HG03103 (cell line): ENCODE measurements around the gene XRCC5.

Experiments used
- ATAC-seq: cut with Tn5 transposase; IDR thresholded peaks from one replicate; pipeline ENCODE4 v1.9.1; 2021; ENCODE audit warnings: low read depth; ENCODE audit not compliant: unreplicated experiment

XRCC5 gene

DNA sequence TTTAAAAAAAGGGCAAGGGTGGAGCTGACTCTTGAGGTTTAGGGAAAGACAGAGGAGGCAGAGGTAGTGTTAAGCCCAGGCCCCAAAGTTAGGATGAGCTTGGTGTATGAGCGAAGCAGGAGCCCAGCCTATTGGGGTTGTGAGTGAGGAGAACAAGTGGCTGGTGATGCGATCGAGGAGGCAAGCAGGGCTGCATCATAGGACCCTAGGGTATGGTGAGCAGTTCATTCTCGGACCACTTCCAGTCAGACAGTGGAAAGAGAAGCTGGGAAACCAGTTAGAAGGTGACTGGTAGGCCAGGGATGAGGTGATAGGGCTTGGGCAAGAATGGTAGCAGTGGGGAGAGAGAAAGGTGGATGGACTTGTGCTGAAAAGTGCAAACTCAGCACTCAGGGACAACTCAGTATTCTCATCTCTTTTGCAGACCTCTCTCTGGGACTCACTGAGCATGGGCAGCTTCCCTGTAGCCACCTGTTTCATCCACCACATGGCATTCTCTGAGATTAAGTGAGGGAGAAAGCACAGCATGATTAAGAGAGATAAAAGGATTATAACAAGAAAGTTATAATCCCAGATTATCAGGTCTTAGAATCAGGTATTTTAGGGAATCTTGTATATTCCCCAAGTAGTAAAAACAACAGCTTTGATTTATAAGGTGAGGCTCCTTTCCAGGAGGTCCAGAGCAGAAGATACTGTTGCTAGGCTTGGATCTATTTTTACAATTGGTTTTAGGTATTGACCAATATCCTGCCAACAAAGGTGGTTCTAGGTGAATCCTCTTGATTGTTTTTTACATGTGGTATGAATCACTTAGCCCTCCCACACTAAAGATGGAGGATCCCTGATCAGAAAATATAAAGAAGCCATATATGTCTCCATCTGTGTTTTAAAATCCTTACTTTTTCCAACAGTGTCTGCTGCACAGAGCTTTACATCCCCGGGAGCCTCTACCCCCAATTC is 38.3 kb downstream of the XRCC5 start:
- ATAC-seq = no peak

DNA sequence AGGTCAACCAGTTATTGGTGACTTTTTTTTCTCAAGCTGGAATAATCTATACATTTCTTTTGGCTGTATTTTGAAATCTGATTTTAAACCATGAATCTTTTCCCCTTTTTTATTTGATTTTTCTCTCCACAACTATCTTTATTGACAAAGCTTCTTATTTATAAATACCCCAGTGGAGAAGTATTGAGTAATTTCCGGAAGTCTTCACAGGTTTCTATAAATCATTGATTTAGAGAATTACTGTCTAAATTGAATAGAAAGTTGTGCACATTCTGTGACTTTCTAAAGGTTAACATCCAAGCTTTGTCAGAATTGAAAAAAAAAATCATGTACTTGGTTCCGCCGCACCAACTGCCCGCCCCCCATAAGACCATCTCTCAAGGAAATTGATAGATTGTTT is 39.8 kb downstream of the XRCC5 start:
- no peak for ATAC-seq

DNA sequence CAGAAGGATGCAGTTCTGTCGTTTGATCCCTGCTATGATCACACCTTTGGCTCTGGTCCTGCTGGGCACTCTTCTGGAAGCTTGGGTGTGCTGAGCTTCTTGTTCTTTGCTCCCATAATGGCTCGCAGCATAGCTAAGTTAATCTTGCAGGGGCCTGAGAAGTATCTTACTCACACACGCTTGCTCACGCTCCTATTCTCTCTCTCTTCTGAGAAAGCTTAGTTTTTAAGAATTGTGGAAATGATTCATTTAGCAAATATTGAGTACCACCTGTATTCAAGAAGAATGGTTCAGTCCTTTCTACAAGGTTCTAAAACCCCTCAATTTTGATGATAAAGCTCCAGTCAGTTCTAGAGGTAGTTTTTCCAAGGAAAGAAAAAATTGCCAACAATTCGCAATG is 40.6 kb downstream of the XRCC5 start:
- ATAC-seq = no peak

DNA sequence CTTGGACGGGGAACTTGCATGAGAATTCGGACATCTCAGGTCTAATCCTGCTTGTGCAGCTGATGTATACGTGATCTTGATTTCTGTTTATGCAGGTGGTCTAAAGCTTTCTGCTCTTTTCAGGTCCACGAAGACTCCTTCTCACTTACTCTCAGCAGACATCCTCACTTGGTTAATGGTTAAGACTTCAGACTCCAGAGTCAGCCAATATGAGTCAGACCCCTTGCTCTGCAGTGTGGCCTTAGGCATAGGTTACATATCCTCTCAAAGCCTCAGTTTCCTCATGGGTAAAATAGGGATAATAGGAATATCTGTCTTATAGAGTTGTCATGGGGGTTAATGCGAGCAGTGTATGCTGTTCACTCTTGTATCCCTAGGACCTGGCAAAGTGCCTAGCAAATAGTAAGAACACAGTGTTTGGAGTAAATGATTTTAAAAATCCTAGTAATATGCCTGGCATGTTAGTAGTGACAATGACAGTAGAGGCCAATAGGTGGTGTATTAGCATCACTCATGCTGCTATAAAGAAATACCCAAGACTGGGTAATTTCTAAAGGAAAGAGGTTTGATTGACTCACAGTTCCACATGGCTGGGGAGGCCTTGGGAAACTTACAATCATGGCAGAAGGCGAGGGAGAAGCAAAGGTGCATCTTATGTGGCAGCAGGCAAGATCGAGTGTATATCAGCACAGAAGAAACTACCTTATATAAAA is 42.3 kb downstream of the XRCC5 start:
- no peak for ATAC-seq

DNA sequence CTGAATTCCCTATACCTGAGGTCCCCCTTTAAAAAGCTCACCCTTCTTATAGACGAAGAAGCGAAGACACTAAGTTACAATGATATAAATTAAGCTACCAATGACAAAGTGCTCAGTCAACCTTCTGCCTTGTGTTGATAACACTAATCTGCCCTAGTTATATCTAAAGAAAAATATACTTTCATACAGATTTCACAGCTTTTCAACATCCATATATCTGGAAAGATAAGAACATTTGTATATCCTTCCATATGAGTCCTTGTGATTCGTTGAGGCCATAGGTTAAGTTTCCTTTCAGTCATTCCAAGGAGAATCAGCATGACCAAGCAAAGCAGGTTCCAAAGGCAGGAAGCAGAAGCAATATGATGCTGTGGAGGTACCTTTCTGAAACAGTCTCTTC is 46.8 kb downstream of the XRCC5 start:
- ATAC-seq = no peak

DNA sequence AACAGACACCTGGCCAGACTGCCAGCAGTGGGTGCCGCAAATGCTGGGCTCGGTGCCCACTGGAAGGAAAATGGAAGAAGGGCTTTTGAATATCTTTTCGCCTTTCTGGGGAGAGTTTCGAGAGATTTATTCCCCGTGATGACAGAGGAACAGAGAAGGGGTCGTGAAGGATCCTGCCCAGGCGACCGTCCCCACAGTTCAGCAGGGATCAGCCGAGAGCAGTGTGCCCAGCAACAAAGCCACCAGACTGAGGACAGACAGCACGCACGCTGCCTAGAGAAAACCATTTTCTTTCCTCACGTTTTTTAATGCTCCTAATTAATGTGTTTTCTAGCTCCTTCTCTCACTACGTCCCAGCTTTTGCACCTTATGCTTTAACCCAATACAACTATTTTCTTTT is 47.7 kb downstream of the XRCC5 start:
- no peak for ATAC-seq

DNA sequence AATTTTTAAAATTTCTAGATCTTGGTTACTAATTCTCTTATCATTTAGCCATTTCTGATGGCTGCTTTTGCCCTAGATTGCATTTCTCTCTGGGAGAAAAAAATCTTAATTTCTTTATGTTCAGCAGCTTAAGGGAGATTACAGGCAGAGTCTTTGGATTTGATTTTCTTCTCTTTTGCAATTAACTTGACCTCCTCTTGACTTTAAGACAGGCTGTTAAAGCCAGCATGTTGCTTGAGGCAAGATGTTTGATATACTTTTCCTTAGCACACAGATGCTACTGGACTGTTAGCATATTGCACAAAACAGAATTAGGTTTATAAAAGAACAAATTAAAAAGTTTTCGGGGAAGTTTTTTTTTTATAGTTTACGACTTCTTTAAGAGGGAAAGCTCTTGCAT is 50.0 kb downstream of the XRCC5 start:
- no peak for ATAC-seq

DNA sequence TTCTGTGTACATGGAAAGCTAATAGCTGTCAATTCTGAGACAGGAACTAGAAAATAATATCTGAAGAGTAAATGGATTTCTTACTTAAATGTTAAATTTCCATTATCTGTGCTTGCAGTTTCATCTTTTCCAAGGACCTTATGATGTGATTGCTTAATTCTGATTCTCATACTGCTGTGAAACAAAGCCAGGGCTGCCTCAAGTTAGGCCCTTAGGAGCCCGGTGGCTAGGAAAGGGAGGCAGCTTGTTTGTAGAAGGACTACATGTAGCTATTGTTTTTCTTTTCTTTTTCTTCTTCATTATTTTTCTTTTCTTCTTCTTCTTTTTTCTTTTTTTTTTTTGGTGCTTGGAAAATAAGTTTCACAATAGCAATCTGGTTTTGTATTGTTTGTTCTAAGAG is 50.5 kb downstream of the XRCC5 start:
- ATAC-seq = no peak

DNA sequence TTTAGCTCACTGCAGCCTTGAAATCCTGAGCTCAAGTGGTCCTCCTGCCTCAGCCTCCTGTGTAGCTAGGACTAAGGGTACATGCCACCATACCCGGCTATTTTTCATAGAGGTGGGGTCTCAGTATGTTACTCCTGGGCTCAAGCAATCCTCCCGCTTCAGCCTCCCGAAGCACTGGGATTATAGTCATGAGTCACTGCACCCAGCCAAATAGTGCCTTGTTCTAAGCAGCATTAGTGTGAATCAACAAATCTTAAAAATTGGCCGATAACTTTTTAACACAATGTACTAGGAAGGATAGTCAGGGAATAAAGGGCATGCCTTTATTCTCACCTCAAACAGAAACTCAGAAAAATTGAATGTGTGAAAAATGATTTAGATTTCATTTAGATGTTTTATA is 51.6 kb downstream of the XRCC5 start:
- ATAC-seq = no peak

DNA sequence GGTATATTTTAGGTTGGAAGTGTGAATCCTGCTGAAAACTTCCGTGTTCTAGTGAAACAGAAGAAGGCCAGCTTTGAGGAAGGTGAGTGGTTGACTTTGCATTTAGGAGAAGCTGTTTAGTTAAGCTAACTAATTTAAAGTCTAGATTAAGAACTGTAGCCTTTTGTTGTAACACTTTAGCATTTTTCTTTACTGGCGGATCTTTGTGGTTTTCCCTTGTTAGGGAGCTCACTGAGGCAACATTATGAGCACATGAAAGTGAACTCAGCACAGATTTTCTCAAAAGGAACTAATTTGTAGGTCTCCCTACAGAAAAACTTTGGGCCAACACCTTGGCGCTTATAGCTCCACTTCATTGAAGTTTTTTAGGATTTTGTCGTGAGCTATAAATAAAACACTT is 52.8 kb downstream of the XRCC5 start:
- ATAC-seq = no peak

DNA sequence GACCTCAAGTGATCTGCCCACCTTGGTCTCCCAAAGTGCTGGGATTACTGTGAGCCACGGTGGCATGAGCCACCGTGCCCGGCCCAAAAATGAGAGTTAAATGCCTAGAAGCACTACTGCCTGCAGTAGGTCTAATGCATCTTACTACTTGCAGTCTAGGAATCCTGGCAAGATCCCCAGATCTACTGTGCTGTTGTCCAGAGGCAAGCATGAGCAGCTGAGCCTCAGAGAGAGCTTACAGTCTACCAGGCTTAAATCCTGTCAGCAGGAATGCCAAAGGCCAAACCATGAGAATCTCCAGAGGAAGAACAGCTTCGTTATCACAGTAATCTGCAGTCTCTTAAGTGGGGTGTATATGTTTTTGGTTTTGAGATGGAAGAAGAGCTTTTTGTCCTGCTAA is 54.4 kb downstream of the XRCC5 start:
- no peak for ATAC-seq

DNA sequence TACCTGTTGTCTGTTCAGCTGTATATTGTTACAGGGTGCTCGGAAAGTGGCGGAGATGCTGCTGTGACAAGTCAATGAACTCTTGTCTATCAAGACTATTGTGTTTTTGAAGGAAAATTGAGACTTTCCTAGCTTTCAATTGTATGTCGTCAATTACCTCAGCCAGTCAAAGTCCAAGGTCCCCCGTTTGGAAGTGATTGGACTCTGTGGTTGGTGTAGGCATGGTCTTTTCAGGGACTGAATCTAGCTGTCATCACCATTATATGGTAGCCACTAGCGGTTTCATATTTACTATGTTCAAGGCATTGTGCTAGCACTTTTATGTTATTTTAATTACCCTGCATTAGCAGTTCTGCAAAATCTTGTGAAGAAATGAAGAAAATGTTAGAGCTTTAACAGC is 54.9 kb downstream of the XRCC5 start:
- no peak for ATAC-seq

DNA sequence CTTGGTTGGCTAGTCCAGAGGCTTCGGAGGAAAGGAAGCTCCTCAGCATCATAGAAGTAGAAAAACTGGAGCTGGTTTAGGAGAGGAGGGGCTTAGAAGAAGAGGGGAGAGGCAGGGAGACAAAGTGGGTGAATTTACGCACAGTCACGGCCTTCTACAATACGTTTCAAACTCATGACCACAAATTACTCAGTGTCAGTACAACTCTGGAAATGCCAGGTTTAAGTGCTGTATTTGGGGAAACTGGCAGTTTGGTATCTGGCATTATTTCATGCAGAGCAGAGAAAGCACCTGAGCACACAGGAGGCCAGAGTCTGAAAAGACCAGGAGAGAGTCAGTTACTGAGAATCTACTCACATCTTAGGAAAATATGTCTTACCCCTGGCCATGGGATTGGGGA is 55.4 kb downstream of the XRCC5 start:
- ATAC-seq = no peak

DNA sequence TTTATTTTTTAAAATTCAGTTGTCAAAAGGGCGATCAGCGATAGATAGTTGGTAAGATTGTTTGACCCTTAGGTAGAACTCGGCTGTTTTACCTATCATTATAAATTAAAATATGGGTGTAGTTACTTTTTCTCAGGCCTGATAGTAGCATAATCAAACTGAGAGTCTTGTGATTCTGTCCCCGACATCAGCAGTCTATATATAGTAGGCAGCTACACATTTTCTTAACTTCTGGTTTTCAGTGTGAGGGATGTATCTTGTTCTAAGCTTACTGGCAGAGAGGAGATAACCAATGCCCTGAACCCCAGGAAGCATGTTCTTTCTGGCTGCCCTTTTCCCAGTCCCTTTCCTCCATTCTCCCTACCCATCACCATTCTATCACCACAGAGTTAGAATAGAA is 56.6 kb downstream of the XRCC5 start:
- no peak for ATAC-seq

DNA sequence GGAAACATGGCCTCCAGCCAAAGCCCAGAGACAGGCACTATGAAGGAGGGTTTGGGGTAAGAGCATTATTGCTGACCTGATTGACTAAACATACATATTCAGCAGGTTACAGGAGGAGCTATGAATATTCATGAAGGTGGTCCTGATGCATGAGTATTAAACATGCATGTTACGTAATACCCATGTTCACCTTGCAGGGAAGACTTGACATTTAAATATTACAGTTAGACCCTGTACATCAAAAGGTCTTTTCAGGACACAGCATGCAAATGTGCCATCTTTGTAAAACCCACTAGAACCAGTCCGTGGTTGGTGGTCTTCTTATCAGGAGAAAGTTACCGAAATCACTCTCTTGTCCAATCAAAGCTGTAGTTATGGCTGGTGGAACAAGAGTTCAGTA is 59.9 kb downstream of the XRCC5 start:
- ATAC-seq = no peak

DNA sequence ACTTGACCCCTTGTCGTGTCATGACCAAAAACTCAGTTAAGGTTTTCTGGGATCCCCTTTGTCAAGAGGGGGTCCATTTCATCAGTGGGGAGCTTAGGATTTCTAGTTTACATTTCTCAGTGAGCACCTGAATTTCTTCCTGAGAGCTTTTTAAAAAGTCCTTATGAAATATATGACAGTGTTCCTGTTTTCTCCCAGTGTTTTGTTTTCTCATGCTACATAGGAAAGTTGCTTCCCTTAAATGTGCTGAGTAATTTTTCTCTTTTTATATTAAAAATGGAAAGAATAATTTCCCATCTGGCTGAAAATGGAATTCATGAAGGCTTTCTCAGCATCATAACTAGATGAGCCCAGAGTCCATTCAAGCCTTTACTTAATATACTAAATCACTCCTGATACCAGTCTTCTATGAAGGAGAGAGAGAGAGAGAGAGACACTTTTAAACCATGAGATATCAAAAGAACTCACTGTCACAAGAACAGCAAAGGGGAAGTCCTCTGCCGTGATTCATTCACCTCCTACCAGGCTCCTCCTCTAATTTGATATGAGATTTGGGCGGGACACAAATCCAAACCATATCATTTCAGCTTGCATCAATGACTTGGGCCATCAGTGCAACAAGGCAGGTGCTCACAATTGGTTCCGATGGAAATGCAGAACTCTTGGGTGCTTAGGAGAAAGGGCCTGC is 61.1 kb downstream of the XRCC5 start:
- no peak for ATAC-seq

DNA sequence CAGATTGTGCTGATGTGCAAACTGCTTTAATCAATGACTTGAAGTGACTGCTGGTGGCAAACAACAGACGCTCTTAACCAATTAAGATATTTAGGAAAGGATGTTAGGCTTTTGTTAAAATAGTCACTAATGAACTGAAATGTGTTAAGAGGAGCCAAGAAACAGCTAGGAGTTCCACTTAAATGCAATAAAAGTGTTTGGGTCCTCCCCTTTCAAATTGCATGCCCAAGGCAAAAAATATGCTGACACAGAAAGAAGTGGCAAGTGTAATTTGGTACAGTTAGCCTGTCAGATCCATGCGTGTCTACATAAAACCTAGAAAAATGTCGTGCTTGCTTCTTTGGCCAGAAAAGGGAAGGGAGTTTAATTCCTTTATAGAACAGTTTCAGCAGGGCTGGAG is 61.9 kb downstream of the XRCC5 start:
- ATAC-seq = no peak

DNA sequence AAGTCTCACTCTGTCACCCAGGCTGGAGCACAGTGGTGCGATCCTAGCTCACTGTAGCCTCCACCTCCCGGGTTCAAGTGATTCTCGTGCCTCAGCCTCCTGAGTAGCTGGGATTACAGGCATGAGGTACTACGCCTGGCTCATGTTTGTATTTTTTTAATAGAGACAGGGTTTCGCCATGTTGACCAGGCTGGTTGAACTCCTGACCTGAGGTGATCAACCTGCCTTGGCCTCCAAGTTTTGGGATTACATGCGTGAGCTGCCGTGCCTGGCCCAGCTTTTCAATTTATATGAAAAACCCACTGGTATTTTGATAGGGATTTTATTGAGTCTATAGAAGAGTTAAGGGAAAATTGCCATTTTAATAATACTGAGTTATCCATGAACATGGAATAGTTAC is 63.3 kb downstream of the XRCC5 start:
- no peak for ATAC-seq

DNA sequence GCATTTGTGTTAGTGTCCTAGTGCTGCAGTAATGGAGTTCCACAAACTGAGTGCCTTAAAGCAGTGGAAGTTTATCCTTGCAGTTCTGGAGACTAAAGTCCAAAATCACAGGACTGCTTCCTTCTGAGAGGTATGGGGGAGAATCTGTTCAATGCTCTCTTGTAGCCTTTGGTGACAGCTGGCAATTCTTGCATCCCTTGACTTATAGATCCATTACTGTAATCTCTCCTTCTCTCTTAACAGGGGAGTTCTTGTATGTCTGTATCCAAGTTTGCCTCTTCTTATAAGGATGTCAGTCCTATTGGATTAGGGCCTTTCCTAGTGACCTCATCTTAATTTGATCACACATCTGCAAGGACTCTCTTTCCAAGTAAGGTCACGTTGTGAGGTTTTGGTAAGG is 69.9 kb downstream of the XRCC5 start:
- ATAC-seq = no peak

DNA sequence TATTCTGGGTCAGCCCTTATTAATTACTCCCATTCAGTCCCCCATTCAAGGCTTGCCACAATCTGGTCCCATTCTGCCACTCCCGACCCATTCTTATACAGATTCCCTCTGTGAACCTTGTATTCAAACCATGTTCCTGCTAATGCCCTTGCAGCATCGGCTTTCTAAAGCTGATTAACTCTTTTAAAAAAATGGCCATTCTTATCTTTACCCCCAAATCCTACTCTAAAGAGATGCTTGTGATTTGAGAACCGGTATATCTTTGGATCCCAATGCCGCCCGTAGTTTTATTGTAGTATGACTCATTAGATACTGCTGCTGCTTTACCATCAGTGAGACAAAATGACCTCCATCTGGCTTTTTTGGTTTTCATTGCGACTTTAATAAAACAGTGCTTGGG is 72.2 kb downstream of the XRCC5 start:
- ATAC-seq = no peak

DNA sequence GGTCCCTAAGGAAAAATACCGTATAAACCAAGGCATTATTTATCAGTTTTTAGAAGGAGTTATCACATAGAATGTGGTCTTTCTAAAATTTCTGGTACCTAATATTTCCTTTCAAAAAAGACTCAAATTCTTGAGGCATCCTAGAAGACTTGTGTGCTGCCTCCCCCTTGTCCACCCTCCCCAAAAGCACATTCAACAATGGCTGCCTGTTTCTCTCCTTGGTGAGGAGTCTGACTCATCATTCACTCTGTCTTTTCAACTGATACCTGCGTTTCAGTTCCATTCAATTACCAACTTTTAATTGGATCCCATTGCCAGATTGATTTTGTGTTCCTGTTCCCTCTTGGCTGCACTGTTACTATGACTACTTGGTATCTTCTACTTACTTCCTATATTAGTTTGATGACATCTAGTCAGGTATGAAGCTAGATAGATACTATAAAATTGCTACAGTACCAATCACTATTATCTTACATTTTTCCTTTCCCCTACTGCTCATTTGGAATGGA is 72.9 kb downstream of the XRCC5 start:
- ATAC-seq = no peak
